ENCODE results near the gene KLF15. TPM values are rescaled to one million over a fixed set of nuclear protein-coding genes. Genes with fewer than 3 reads are reported as not detected.

The KLF15 gene
- total and polyA plus RNA-seq, 9 of the 15 experiments (the other 6 are each of a cell fraction or from before 2014, with no cell fraction given) = 0.08 to 4.8 (median 1.2) TPM

DNA sequence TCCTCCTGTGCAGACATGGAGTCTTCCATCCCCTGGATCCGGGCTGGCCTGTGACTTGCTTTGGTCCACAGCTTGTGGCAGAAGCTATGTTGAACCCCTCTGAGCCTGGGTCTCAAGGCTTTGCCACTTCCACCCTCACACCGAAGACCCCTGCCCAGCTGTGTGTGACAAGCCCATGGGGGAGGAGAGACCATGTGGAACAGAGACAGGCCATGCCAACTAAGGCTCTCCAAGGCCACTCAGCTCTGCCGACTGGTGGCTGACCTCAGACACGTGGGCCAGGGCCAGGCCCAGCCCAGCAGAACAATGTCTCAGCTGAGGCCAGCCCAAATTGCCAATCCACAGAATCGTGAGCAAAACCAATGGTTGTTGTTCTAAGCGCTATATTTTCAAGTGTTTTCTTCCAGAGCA lies 21.1 kb upstream of the KLF15 start:
- POLR2A ChIA-PET = interaction anchor here (0.5 kb wide), 1 partner anchor 114 kb away, joined by 3 read pairs; no protein-coding TSS in a partner anchor
- no peaks in the 10 kb centered on the region for H3K4me1 ChIP-seq (replicated peaks in 1 of 2; ENCODE audit: control insufficient read depth in 2 of 2, insufficient read depth in 2 of 2, low read length in 2 of 2)
- no peak overlapping the region for H2AFZ ChIP-seq (ENCODE audit: low read depth, low read length)
- WGBS (ENCODE audit: insufficient coverage, low coverage, missing lambda C conversion rate) = 0% methylated on average over 6 of the region's 6 CpGs
- H3K79me2 ChIP-seq (ENCODE audit: control insufficient read depth, insufficient read depth, low read length) = no peaks in the 10 kb centered on the region
- no TSS peak for BruUV-seq (replicated peaks)
- no peak for FAIRE-seq
- DNase-seq (ENCODE audit: extremely low read depth in 1 of 4, low spot score in 3 of 4) = no peak
- no peaks in the 10 kb centered on the region for H3K9me1 ChIP-seq (ENCODE audit: control insufficient read depth, insufficient read depth, low read length)
- intact Hi-C loops (cut with micrococcal nuclease) = no loop called here
- ATAC-seq = no peak
- H3K4me2 ChIP-seq (ENCODE audit: insufficient read depth, low read length) = no peak overlapping the region
- H3K9ac ChIP-seq (ENCODE audit: insufficient read depth in 1 of 2, low read depth in 2 of 2, low read length in 2 of 2) = no peak overlapping the region
- CTCF ChIA-PET (ENCODE audit: low intra/inter-chr PET ratio) = no interaction called here
- peaks cover 7 to 38% of the 10 kb centered on the region in 2 experiments; a peak in 3 of 5 replicates for H3K27me3 ChIP-seq (ENCODE audit: control insufficient read depth in 2 of 2, insufficient read depth in 2 of 2, low read length in 2 of 2)
- no peaks in the 10 kb centered on the region for H3K36me3 ChIP-seq (ENCODE audit: control insufficient read depth, insufficient read depth, low read length)
- H3K9me3 ChIP-seq (replicated peaks; ENCODE audit: control insufficient read depth, insufficient read depth, low read depth, low read length) = no peaks in the 10 kb centered on the region
- TF ChIP-seq ZNF561 (CRISPR knock-in tag; conservative IDR thresholded peaks at IDR 0.05) = no peak
- no peak for TF ChIP-seq ZNF57 (CRISPR knock-in tag; IDR thresholded peaks at IDR 0.05)
- TF ChIP-seq STAG1 (CRISPR knock-in tag; IDR thresholded peaks at IDR 0.05; ENCODE audit: borderline replicate concordance) = no peak
- TF ChIP-seq KDM2B (CRISPR knock-in tag; IDR thresholded peaks at IDR 0.05) = no peak
- TF ChIP-seq, protein P1, sequence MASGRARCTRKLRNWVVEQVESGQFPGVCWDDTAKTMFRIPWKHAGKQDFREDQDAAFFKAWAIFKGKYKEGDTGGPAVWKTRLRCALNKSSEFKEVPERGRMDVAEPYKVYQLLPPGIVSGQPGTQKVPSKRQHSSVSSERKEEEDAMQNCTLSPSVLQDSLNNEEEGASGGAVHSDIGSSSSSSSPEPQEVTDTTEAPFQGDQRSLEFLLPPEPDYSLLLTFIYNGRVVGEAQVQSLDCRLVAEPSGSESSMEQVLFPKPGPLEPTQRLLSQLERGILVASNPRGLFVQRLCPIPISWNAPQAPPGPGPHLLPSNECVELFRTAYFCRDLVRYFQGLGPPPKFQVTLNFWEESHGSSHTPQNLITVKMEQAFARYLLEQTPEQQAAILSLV (tag; IDR thresholded peaks at IDR 0.05) = no peak
- TF ChIP-seq SIX5 (IDR thresholded peaks at IDR 0.05; ENCODE audit: borderline replicate concordance in 1 of 2, insufficient read depth in 1 of 2, low read depth in 1 of 2, low read length in 2 of 2) = no peak
- TF ChIP-seq RB1 (IDR thresholded peaks at IDR 0.05; ENCODE audit: low read depth) = no peak
- TF ChIP-seq, protein P2, sequence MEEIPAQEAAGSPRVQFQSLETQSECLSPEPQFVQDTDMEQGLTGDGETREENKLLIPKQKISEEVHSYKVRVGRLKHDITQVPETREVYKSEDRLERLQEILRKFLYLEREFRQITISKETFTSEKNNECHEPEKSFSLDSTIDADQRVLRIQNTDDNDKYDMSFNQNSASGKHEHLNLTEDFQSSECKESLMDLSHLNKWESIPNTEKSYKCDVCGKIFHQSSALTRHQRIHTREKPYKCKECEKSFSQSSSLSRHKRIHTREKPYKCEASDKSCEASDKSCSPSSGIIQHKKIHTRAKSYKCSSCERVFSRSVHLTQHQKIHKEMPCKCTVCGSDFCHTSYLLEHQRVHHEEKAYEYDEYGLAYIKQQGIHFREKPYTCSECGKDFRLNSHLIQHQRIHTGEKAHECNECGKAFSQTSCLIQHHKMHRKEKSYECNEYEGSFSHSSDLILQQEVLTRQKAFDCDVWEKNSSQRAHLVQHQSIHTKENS (CRISPR knock-in tag; IDR thresholded peaks at IDR 0.05) = no peak
- no peak for TF ChIP-seq POLR3G (IDR thresholded peaks at IDR 0.05; ENCODE audit: extremely low read depth, insufficient read length, insufficient replicate concordance)
- no peak overlapping the region for H3K4me3 ChIP-seq
- in situ Hi-C loops (cut with MboI) = loop anchor here (25.0 kb wide), 1 partner anchor 241 kb away; no protein-coding TSS in a partner anchor
- H3K27ac ChIP-seq (ENCODE audit: extremely low read depth, low read depth, low read length) = no peak overlapping the region
- no peaks in the 10 kb centered on the region for H4K20me1 ChIP-seq (replicated peaks; ENCODE audit: control insufficient read depth, insufficient read depth, low read length)
